ENCODE data around the gene FGF12. TPM values are rescaled to one million over a fixed set of nuclear protein-coding genes. Genes with fewer than 3 reads are reported as not detected.
"Not testable (repeated sequence)": the region's sequence is repeated elsewhere in the genome, so short reads cannot be mapped to it uniquely, and the experiment has no call there.

FGF12 gene
- polyA plus RNA-seq (ENCODE audit: insufficient read length in 10 of 10): 1 to 10 TPM; 1.3 to 6.5 (median 3.1) TPM
- long read RNA-seq, donor 1: 0 reads
- long read RNA-seq, donor 2: 0 reads
- long read RNA-seq, donor 3: 0 reads
- long read RNA-seq, donor 4: 0 reads
- long read RNA-seq, donor 5, partial matches to known transcripts: 0 of 1 reads
- long read RNA-seq, donor 5, other reads (novel, unspliced or antisense): 0 of 1 reads
- long read RNA-seq, donor 6, partial matches to known transcripts: 0 of 1 reads
- long read RNA-seq, donor 6, other reads (novel, unspliced or antisense): 0 of 1 reads
- long read RNA-seq, donor 7: 0 reads
- long read RNA-seq, donor 8, partial matches to known transcripts: 0 of 1 reads
- long read RNA-seq, donor 8, other reads (novel, unspliced or antisense): 0 of 1 reads
- long read RNA-seq, donor 9: 0 reads

DNA sequence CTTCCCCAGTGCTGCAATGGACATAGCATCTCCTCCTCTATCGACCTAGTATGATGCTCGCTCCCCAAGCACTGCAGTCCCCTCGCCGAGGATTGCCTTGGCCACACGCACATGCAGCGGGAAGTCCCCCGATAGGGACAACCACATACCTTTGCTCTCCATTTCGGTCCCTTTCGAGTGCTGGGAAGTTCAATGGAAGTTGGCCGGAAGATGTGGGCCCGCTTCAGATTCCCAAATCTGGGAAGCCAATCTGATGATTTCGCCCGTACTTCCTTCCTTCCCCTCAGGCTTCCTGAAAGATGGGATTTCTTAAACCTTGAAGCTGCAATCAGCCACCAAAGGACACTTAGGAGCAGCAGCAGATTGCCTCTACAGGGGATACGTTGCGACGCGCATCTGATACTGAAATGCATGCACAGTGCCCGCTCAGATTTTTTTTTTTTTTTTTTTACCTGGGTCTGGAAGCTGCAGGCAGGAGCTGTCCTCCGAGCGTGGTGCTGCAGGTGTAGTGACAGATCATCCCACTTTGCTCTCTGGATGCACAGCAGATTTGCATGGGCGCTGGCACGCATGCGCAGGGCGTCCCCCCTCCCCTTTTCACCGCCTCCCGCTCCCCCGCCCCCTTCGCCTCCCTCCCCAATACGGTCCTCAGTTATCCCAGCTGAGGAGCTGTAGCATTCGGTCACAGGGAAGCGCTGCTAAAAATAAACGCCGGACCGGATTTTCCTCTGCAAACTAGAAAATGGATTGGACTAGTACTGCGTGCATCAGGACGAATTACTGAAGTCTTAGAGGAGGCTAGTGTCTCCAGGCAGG lies at the start of gene FGF12:
FGF12 (minus strand) TSS at position 510 of the 816 bp plus-strand sequence.
- peak; percentile 47 to 81 (median 72) for DNase-seq

DNA sequence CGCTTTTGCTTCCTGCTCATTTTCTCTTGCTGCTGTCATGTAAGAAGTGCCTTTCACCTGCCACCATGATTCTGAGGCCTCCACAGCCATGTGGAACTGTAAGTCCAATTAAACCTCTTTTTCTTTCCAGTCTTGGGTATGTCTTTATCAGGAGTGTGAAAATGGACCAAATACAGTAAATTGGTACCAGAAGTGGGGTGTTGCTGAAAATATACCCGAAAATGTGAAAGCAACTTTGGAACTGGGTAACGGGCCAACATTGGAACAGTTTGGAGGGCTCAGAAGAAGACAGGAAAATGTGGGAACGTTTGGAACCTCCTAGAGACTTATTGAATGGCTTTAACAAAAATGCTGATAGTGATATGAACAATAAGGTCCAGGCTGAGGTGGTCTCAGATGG lies 47.0 kb upstream of the FGF12 start:
- not testable (repeated sequence) for DNase-seq

DNA sequence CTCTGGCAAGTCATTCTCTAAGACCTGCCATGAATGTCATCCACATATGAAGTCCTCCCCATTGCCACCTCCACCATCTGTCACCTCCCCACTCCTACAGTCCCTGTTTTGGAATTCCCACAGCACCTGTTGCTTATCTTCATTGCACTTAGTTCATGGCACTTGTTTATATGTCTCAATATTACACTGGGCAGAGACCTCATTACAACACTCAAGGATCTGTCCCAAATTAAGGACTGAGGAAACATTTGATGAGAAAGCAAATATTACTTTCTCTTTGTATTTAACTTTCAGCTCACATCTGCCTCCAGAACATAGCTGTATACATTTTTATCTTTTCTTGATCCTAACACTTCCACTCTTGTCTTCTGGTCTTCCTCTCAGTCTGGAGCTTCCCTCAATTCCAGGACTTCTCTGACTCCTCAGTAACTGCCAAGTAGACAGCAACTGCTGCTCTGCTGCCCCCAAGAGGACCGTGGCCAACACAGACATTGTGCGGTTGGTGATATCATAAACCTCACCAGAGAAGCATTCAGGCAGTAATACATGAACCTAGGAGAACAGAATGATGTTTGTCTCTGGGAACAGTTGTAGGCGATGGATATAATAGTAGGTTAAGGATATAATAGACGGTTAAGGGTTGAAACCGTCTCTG lies 45.0 kb upstream of the FGF12 start:
- no peak for DNase-seq

DNA sequence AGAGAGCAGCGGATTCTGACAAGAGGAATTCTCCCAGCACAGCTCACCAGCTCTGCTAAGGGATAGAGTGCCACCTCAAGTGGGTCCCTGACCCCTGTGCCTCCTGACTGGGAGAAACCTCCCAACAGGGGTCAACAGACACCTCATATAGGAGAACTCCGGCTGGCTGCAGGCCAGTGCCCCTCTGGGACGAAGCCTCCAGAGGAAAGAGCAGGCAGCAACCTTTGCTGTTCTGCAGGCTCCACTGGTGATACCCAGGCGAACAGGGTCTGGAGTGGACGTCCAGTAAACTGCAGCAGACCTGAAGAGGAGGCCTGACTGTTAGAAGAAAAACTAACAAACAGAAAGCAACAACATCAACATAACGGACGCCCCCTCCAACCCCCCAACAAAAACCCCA lies 31.3 kb upstream of the FGF12 start:
- DNase-seq: no peak

DNA sequence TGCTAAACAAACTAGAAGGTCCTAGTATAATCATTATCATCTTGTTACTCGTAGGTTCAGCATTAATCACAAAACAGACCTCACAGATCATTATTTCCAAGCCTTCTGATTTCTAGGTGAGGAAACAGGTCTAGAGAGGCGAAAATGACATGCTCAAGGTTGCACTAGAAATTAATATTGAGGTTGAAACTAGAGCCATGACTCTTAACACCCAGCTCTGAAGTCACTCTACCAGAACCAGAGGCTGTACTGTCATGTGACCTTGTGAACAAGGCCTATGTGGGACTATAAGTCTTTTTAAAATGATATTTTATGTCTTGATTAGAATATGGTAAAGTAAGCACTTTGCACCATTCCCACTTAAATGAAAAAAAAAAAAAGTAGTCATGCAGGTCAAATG lies 23.8 kb upstream of the FGF12 start:
- DNase-seq: no peak

DNA sequence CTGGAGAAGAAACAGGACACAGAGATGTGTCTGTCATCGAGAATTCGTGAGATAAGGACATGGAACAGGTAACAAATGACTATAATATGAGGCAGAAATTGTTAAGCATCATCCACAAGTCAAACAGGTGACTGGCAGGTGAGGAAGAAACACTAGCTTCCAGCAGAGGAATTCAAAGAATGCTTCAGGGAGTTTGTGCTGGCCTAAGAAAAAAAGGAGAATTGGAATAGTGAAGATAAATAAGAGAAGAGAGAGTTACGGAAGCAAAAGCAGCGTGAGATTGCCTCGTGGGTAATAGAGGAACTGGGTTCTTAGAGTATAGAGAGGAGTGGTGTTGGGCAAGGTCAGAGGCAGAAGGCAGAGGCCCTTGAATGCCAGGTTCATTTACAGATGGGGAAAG lies 22.9 kb upstream of the FGF12 start:
- no peak for DNase-seq

DNA sequence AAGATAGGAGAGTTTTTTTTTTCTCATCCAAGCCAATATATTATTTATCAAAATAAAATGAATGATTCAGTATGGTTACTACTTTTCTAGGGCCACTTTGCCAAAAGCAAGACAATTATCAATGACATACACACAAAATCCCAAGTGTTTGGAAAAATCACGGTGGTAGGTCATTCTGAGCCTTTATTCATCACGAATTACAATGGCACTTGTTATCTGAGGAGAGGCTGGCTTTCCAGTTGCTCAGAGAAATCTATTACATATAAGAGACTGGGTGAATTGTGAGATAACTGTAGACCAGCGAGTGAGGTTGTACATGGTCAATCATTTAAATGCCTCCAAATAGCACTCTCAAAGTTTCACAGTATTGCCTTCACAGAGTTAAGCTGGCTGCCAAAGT lies 20.4 kb upstream of the FGF12 start:
- no peak for DNase-seq

DNA sequence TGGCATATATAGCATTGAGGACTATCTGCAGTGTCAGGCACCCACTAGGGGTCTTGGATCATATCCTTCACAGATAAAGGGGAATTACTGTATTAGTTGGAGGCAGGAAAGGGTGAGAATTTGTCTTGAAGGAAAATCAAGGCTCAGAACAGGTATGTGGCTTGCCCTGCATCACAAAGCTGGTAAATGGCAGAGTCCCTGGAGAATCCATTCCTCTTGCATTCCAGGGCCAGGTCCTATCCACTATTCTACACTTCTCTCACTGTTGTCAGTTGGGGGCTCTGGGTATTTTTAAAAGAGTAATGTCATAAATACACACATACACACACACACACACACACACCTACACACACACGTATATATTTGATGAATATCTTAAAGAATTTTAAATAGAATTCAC lies 19.8 kb upstream of the FGF12 start:
- no peak for DNase-seq

DNA sequence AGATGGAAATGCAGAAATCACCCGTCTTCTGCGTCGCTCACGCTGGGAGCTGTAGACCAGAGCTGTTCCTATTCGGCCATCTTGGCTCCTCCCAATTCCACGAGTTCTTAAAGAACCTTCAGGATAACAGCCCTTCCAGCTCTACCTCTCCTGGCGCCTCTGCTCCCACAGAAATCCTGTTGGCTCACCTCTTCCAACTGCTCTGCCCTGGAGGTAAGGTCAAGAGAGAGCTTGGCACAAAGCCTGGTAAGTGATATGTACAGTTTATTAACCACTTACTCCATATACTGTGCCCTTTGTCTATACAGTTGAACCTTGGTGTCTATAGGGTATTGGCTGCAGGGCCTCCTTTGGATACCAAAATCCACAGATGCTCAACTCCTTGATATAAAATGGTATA lies 17.8 kb upstream of the FGF12 start:
- DNase-seq: no peak

DNA sequence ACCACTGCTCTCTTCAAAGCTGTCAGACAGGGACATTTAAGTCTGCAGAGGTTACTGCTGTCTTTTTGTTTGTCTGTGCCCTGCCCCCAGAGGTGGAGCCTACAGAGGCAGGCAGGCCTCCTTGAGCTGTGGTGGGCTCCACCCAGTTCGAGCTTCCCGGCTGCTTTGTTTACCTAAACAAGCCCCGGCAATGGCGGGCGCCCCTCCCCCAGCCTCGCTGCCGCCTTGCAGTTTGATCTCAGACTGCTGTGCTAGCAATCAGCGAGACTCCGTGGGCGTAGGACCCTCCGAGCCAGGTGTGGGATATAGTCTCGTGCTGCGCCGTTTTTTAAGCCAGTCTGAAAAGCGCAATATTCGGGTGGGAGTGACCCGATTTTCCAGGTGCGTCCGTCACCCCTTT lies 17.3 kb upstream of the FGF12 start:
- not testable (repeated sequence) for DNase-seq

DNA sequence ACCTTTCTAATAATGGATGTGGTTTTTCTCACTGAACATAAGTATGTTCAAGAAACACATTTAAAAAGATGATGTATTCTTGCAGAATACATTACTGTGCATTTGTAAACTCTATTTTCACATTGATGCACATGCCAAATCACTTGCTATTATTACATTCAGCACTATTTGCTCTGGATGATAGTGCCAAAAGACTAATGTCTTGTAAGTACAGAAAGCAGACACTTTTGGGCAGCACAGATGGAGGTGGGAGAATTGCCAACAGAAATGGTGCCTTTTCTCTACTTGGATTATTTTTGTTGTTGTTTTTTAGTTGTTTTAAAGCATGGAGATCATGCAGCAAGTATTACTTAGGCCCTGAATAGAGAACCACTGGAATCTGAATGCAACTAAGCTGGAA lies 10.2 kb upstream of the FGF12 start:
- DNase-seq: no peak

DNA sequence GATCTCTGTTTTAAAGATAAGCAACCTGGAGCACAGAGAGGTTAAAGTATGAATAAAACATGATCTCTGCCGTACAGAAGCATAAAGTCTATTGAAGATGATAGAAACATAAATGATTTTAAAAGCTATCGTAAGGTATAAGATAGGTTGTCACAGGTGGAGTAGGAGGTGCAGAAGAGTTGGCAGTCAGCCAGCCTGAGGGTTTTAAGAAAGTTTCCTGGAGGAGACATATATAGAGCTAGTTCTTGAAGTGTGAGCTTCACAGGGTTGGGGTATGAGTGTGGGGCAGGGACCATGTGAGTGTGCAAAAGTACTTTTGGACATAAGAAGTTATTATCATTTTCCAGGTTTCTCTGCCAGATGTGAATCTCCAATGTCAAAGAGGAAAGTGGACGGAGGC lies 3.9 kb upstream of the FGF12 start:
- DNase-seq: no peak

DNA sequence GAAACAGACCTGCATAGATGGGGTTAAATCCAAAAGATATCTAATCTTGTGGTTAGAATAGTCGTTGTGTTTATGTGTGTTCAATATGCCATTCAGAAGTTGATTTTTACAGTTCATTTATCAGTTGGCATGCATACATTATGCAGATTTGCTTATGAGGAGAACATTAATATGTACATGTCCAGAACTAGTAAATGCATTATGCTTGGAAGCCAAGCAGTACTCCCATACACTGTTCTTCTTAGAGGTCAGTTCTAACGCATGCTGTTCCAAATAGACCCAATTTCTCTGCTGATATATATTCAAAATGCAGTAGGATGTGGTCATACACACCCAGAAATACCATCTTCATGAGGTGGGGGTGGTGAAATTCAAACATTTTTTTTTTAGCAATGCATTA lies 956 bp downstream of the FGF12 start:
- DNase-seq: no peak

DNA sequence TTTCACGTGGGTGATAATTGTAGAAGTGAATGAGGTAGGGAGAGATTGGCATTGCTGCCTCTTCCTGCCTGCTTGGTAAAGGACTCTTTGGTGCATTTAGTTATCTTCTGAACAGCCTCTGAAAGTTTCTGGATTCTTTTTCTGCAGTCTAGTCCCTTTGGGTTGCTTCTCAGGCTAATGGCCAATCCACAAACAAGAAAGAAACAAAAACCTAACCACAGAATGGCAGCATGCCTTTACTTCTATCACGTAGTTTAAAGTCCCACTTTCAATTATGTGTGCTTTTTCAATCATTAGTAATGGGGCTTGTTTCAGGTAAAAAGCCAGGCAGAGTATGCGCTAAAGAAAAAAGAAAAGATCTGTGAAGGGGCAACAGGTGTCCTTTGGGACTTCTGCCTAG lies 7.4 kb downstream of the FGF12 start:
- no peak for DNase-seq

DNA sequence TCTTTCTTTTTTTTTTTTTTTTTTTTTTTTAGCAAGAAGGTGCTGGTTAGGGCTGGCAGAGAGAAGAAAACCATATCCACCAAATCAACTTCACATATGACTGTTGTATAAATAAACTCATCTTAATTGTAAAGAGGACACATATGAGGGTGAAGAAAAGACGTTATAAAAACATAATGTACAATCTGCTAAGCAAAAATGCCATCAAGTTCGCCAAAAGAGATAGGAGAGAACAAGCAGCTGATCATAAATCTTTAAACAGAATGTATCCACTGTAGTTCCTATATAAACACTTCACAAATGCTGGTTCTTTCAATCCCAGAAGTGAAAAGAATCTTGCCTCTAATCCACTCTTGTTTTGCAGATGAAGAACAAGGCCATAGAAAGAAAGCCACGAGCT lies 9.2 kb downstream of the FGF12 start:
- DNase-seq: no peak

DNA sequence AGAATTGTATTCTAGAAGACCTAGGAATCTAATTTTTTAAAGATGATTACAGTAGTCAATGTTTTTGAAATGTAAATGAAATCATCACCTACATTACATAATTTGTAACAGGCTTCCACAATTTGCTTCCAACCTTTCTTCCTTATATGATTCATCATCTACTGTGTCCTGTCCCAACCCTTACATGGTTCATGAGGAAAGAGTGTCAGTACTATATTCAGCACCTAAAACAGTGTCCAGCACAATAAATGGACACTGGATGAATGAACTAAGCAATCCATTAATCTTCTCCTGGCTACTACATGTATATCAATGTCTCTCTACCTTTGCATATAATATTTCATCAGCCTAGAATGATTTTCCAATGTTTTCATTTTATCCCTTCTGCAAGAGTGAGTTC lies 12.2 kb downstream of the FGF12 start:
- no peak for DNase-seq

DNA sequence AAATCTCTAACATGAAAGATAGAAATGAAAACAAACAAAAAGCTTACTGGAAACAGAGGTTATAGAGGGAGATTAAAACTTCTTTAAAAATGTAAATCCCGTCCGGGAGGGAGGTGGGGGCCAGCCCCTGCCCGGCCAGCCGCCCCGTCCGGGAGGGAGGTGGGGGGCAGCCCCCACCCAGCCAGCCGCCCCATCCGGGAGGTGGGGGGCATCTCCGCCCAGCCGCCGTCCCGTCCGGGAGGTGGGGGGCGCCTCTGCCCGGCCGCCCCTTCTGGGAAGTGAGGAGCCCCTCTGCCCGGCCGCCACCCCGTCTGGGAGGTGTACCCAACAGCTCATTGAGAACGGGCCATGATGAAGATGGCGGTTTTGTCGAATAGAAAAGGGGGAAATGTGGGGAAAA lies 16.2 kb downstream of the FGF12 start:
- DNase-seq: not testable (repeated sequence)

DNA sequence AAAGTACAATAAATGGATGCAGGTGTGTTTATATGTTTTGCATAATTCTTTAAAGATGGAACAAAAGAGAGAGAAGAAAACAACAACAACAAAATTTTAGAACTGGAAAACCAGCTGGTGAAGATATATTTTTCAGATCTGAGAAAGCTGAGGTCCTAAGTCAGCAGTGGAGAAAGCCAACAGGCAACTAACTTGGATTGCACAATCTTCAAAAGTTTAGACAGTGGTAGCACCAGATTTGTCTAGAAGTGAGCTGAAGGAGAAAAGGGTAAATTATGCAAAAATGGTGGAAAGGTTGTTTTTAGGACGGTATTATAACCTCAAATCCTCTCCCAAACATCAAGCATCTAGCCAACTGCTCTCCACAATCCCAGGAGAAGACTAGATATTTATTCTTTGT lies 17.0 kb downstream of the FGF12 start:
- DNase-seq: no peak

DNA sequence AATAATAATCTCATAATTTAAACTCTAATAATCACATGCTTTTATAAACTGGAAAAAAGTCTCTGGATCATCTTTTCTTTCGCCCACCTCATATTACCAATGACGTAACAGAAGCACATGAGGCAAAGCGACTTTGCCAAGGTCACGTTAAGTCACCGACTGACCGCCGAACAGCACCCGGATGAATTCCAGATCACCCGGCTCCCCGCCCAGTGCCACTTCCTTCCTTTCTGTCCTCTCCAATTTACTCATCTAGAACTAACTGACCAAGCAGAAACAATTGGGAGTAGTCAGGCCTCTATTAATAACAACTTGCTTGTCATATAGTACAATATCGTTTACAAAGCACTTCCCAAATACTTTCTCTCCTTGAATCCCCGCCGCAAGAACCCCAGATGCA lies 21.1 kb downstream of the FGF12 start:
- no peak for DNase-seq

DNA sequence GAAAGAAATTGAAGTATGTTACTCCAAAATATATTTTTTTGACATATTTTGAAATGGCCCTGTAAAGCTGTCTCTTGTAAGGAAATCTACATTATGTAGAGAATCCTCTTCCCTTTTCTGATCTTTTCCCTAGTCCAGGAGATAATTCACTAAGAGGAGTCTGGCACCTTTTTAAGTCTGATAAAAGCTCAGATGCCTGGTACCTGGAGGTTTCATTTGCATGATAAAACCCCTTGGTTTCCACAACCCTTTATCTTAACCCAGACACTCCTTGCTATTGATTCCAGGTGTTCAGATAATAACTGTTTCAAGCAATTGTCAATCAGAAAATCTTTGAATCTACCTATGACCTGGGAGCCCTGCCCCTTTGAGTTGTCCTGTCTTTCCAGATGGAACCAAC lies 26.5 kb downstream of the FGF12 start:
- no peak for DNase-seq

DNA sequence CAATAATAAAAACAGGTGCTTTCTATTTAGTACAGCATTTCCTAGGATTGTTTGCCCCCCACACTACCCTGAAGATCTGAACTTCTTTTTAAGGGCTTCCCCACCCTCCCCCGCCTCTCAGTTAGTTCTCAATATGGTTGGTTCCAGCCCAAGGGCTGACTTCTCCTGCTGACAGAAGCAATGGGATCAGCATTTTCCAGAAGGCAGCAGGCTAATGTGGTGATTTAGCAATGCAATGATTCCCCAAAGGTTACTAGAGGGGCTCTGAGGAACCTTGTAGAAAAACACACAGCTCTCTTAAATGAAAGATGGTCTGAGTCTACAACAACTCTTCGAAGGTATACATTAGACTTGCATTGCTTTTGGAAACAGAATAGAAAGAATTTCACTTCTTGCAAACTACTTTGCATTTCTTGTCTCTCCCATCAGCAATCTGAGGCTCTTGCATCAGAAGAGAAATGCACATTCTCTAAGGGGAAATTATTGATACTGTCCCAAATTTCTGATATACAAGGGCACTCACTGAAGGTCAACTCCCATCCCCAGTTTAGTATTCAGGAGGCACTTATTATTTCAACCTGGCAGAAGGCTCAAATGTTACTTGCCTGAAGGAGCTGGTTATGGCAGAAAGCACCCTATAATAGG lies 30.3 kb downstream of the FGF12 start:
- no peak for DNase-seq

DNA sequence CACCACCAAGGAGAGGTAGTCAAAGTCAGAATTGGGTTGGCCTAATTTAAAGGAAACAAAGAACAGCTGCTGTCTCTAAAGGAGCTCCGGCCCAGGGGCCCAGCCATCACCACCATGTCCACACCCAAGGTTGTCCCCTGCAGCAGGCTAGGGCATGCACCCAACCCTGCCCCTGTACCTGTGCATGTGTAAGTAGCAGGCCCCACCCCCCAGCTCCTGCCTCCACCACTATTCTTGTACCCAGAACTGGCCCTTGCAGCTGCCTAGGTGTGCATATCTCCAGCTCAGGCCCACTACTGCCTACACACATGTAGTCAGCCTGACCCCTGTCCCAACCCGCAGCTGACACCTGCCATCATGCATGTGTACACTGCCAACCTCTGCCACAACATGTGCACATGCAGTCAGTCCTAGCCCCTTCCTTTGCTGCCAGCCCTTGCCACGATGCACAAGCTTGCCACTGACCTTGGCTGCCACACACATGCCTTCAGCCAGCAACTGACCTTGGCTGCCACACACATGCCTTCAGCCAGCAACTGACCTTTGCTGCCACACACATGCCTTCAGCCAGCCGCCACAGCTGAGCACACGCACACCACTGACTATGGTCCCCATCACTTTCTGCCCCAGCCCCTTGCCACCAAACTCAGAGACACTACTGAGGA lies 39.7 kb downstream of the FGF12 start:
- no peak for DNase-seq
